SK-N-SH (cell line): ENCODE data around the gene LTBR. TPM values are rescaled to one million over a fixed set of nuclear protein-coding genes. Genes with fewer than 3 reads are reported as not detected.

Source experiments
- CTCF ChIA-PET: fragments of 300-600, 350-600 bp; formaldehyde crosslinking; extraction: SDS; loops from one replicate; lab custom pipeline; 2021; lab: Yijun Ruan, JAX
- POLR2A ChIA-PET: fragments of 350-600 bp; sonication (Branson Sonifier 250); formaldehyde crosslinking; extraction: SDS; loops from one replicate; lab custom pipeline; 2020; ENCODE audit warnings: antibody characterized with exemption, inconsistent platforms; lab: Yijun Ruan, JAX
- DNase-seq: peaks from one replicate; pipeline ENCODE4 v3.0.0; 2012
- H2AFZ ChIP-seq: fragments of 200-600 bp; sonication (generic); 2 replicates; pipeline ENCODE4 v1.8.1; 2016; ENCODE audit warnings: antibody characterized with exemption, mild to moderate bottlenecking, low read depth
- H3F3A ChIP-seq: fragments of 200-600 bp; sonication (generic); replicated peaks from 2 replicates; pipeline ENCODE3; 2016; ENCODE audit warnings: antibody characterized with exemption, mild to moderate bottlenecking; ENCODE audit not compliant: insufficient read depth
- H3K27ac ChIP-seq, 2 experiments: fragments of 200-500 bp in 1 of 2; fragments of 200-600 bp in 1 of 2; sonication (Bioruptor generic) in 1 of 2; sonication (generic), shearing (Covaris generic) in 1 of 2; 2 replicates each; pipeline versions ENCODE4 v1.5.1 to v1.6.1; 2014 to 2016; ENCODE audit warnings: low read depth in 2 of 2, inconsistent platforms in 1 of 2, low read length in 1 of 2, mild to moderate bottlenecking in 1 of 2, mixed read lengths in 1 of 2
- H3K27me3 ChIP-seq: fragments of 200-600 bp; sonication (generic), shearing (Covaris generic); 2 replicates; pipeline ENCODE4 v1.6.1; 2016; ENCODE audit warnings: mixed run types; ENCODE audit not compliant: insufficient read depth
- H3K36me3 ChIP-seq, 2 experiments: fragments of 200-500 bp in 1 of 2; fragments of 200-600 bp in 1 of 2; sonication (Bioruptor generic) in 1 of 2; sonication (generic) in 1 of 2; replicated peaks in 1 of 2; 2 replicates each; pipeline versions ENCODE3 to v1.5.1; 2014 to 2016; ENCODE audit warnings: low read length in 1 of 2, mild to moderate bottlenecking in 1 of 2; ENCODE audit not compliant: insufficient read depth in 2 of 2, control insufficient read depth in 1 of 2
- H3K4me1 ChIP-seq, 2 experiments: fragments of 200-500 bp in 1 of 2; fragments of 200-600 bp in 1 of 2; sonication (Bioruptor generic) in 1 of 2; sonication (generic), shearing (Covaris generic) in 1 of 2; 2 replicates each; pipeline versions ENCODE4 v1.5.1 to v1.6.1; 2014 to 2016; ENCODE audit warnings: low read depth in 1 of 2, low read length in 1 of 2, mixed run types in 1 of 2; ENCODE audit not compliant: insufficient read depth in 2 of 2, control insufficient read depth in 1 of 2
- H3K4me2 ChIP-seq: fragments of 200-600 bp; sonication (generic), shearing (Covaris generic); 2 replicates; pipeline ENCODE4 v1.6.1; 2017; ENCODE audit warnings: mixed run types
- H3K4me3 ChIP-seq, 2 experiments: fragments of 200-500 bp in 1 of 2; fragments of 200-600 bp in 1 of 2; sonication (Bioruptor generic) in 1 of 2; sonication (generic), shearing (Covaris generic) in 1 of 2; 2 replicates each; pipeline versions ENCODE4 v1.5.1 to v1.8.1; 2014 to 2016; ENCODE audit warnings: low read depth in 2 of 2, inconsistent platforms in 1 of 2, low read length in 1 of 2, mild to moderate bottlenecking in 1 of 2, mixed read lengths in 1 of 2, moderate library complexity in 1 of 2
- H3K79me2 ChIP-seq: fragments of 200-600 bp; sonication (generic); 2 replicates; pipeline ENCODE4 v1.8.1; 2017; ENCODE audit warnings: mild to moderate bottlenecking; ENCODE audit not compliant: insufficient read depth
- H3K9ac ChIP-seq: fragments of 200-600 bp; sonication (generic); 2 replicates; pipeline ENCODE4 v1.6.1; 2017; ENCODE audit warnings: mixed run types
- H3K9me2 ChIP-seq: fragments of 200-600 bp; sonication (generic); 2 replicates; pipeline ENCODE4 v1.6.1; 2017; ENCODE audit warnings: mixed run types
- H3K9me3 ChIP-seq: fragments of 200-600 bp; sonication (generic); 2 replicates; pipeline ENCODE4 v1.6.1; 2017; ENCODE audit warnings: mixed run types, mild to moderate bottlenecking, moderate library complexity
- H4K20me1 ChIP-seq: fragments of 200-600 bp; sonication (generic); 2 replicates; pipeline ENCODE4 v1.6.1; 2017; ENCODE audit warnings: mild to moderate bottlenecking, mixed run types; ENCODE audit not compliant: insufficient read depth
- CHD2 ChIP-seq: fragments of 150-350 bp; IDR thresholded peaks from 2 replicates; pipeline ENCODE4 v1.6.1; 2018; ENCODE audit warnings: low read length; ENCODE audit not compliant: partially characterized antibody
- ELF1 ChIP-seq: IDR thresholded peaks from 2 replicates; pipeline ENCODE4 v1.4.0; 2012
- EP300 ChIP-seq, 2 experiments: IDR thresholded peaks; 2 replicates each; pipeline versions ENCODE4 v1.4.0 to v1.6.1; 2012; ENCODE audit warnings: borderline replicate concordance in 1 of 2, low read depth in 1 of 2, low read length in 1 of 2
- GABPA ChIP-seq: IDR thresholded peaks from 2 replicates; pipeline ENCODE4 v1.4.0; 2012; ENCODE audit warnings: low read depth, mild to moderate bottlenecking
- JUND ChIP-seq: IDR thresholded peaks from 2 replicates; pipeline ENCODE4 v1.4.0; 2012
- MEF2A ChIP-seq: IDR thresholded peaks from 2 replicates; pipeline ENCODE4 v1.4.0; 2012; ENCODE audit warnings: low read depth, borderline replicate concordance
- NFIC ChIP-seq: IDR thresholded peaks from 2 replicates; pipeline ENCODE4 v1.4.0; 2012; ENCODE audit warnings: borderline replicate concordance
- NRF1 ChIP-seq: IDR thresholded peaks from 2 replicates; pipeline ENCODE4 v1.6.1; 2012; ENCODE audit warnings: low read depth, mild to moderate bottlenecking, low read length
- POLR2AphosphoS5 ChIP-seq: IDR thresholded peaks from 2 replicates; pipeline ENCODE4 v1.6.1; 2012; ENCODE audit warnings: low read depth, low read length
- RCOR1 ChIP-seq: fragments of 150-350 bp; IDR thresholded peaks from 2 replicates; pipeline ENCODE4 v1.6.1; 2017; ENCODE audit warnings: antibody characterized with exemption, low read length
- RFX5 ChIP-seq: IDR thresholded peaks from 2 replicates; pipeline ENCODE4 v1.6.1; 2012; ENCODE audit warnings: mild to moderate bottlenecking, improper control_type of control experiment, low read length
- SMC3 ChIP-seq: IDR thresholded peaks from 2 replicates; pipeline ENCODE4 v1.6.1; 2012; ENCODE audit warnings: low read depth, low read length, improper control_type of control experiment
- TCF12 ChIP-seq: IDR thresholded peaks from 2 replicates; pipeline ENCODE4 v1.4.0; 2012
- YY1 ChIP-seq: IDR thresholded peaks from 2 replicates; pipeline ENCODE4 v1.4.0; 2012; ENCODE audit warnings: low read depth, mild to moderate bottlenecking
- WGBS: methylation state at CpG from one replicate; pipeline ENCODE4 v1.1.6; 2017; ENCODE audit warnings: low lambda C conversion rate; 5-methylcytosine and 5-hydroxymethylcytosine counted together
- polyA plus RNA-seq, 3 experiments: library from polyadenylated mRNA; depleted of rRNA; stranded (reverse); fragments of >200 nt; gene quantifications; 2 replicates each; pipeline ENCODE4 v1.2.3, GENCODE V29; 2012
- TF ChIP-seq, protein P1 (sequence below): IDR thresholded peaks from 2 replicates; pipeline ENCODE4 v1.6.1; 2012; ENCODE audit warnings: mild to moderate bottlenecking, low read depth, low read length, moderate library complexity
- TF ChIP-seq, protein P2 (sequence below): IDR thresholded peaks from 2 replicates; pipeline ENCODE4 v1.4.0; 2012; ENCODE audit warnings: low read depth

The LTBR gene
- polyA plus RNA-seq, 1 of the 3 experiments (the other 2 are of a cell fraction) = 0.12 TPM

DNA sequence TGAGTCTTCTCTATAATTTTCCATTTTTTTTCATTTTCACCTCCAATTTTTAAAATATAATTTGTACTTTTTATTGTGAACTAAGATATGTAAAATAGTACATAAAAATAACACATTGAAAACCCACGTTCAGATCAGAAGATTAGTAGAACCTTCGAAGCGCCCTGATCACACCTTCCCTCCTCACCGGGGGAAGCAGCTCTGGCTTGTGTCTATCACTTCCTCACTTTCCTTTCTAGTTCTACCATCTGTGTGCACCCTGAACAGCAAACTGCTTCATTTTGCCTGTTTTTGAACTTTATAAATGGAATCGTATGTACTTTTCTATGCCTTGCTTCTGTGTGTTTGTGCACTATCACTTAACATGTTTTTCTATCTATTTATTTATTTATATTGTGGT, 49.0 kb downstream of the LTBR start (continued):
- TF ChIP-seq, protein P1, sequence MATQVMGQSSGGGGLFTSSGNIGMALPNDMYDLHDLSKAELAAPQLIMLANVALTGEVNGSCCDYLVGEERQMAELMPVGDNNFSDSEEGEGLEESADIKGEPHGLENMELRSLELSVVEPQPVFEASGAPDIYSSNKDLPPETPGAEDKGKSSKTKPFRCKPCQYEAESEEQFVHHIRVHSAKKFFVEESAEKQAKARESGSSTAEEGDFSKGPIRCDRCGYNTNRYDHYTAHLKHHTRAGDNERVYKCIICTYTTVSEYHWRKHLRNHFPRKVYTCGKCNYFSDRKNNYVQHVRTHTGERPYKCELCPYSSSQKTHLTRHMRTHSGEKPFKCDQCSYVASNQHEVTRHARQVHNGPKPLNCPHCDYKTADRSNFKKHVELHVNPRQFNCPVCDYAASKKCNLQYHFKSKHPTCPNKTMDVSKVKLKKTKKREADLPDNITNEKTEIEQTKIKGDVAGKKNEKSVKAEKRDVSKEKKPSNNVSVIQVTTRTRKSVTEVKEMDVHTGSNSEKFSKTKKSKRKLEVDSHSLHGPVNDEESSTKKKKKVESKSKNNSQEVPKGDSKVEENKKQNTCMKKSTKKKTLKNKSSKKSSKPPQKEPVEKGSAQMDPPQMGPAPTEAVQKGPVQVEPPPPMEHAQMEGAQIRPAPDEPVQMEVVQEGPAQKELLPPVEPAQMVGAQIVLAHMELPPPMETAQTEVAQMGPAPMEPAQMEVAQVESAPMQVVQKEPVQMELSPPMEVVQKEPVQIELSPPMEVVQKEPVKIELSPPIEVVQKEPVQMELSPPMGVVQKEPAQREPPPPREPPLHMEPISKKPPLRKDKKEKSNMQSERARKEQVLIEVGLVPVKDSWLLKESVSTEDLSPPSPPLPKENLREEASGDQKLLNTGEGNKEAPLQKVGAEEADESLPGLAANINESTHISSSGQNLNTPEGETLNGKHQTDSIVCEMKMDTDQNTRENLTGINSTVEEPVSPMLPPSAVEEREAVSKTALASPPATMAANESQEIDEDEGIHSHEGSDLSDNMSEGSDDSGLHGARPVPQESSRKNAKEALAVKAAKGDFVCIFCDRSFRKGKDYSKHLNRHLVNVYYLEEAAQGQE = no peak

DNA sequence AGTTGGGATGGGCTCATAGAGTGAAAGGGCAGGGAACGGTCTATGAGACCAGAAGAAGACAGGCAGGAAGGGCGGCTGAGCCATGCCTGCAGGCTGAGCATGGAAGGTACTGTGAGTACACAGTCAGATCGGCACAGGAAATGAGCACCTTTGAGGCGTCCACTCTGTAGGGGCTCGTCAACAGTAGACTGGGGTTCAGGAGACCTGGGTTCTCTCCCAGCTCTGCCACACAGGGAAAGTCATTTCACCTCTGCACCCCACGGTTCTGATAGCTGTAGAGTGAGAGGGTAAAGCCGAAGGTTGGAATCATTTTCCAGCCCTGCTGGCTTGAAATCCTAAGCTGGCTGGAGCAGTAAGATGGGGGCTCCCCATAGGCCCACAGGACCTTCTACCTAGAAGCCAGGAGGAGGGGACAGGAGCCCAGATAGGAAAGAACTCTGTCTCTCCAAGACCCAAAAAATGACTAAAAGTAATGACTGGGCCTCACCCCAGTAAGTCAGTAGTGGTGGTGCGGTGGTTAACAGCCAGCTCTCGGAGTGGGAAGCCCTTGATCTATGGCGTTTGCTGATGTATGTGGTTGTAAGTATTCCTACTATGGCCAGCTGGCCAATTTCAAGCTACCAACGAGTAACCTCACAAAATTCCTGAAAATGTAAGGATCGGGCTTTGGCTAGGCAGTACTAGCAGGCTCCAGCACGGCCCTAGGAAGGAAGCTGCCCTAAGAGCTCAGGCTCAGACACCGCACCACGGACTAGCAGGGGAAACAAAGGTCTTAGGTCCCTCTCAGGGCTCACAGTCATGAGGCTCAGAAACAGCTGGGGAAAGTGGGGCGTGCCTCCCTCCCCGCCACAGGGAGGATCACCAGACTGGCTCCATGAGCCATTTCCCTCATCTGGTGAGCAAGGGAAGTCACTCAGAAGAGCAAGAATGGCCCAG, 50.5 kb downstream of the LTBR start:
- Histone ChIP-seq H3K27ac (no peak overlapping the region), H3K27me3 (no peaks in the 10 kb centered on the region), H2AFZ (no peak overlapping the region), H3K9ac (no peak overlapping the region)
- CTCF ChIA-PET = interaction anchor here (1.9 to 2.3 kb wide), 2 partner anchors 11 to 31 kb away, joined by 7 to 8 read pairs; no protein-coding TSS in a partner anchor
- TF ChIP-seq ELF1 (no peak), NRF1 (no peak), JUND (no peak), MEF2A (no peak), SMC3 (no peak), EP300 (IDR thresholded peaks at IDR 0.05; ENCODE audit: borderline replicate concordance in 1 of 2, low read depth in 1 of 2, low read length in 1 of 2) (no peak)
- TF ChIP-seq, all 33 proteins: peak for 0
- Histone ChIP-seq H3K4me1 (peaks cover 3 to 6% of the 10 kb centered on the region in 2 experiments; a peak in 2 of 4 replicates), H3K4me3 (no peak overlapping the region), H3K36me3 (no peaks in the 10 kb centered on the region), H3F3A (no peaks in the 10 kb centered on the region), H3K9me3 (no peaks in the 10 kb centered on the region), H4K20me1 (no peaks in the 10 kb centered on the region), H3K9me2 (no peaks in the 10 kb centered on the region), H3K4me2 (no peak overlapping the region), H3K79me2 (no peaks in the 10 kb centered on the region)
- WGBS = 93% methylated on average over 14 of the region's 17 CpGs
- DNase-seq = no peak
- POLR2A ChIA-PET = interaction anchor here (1.2 kb wide), 1 partner anchor 36 kb away, joined by 4 read pairs; the partner anchor contains the start of gene VAMP1

DNA sequence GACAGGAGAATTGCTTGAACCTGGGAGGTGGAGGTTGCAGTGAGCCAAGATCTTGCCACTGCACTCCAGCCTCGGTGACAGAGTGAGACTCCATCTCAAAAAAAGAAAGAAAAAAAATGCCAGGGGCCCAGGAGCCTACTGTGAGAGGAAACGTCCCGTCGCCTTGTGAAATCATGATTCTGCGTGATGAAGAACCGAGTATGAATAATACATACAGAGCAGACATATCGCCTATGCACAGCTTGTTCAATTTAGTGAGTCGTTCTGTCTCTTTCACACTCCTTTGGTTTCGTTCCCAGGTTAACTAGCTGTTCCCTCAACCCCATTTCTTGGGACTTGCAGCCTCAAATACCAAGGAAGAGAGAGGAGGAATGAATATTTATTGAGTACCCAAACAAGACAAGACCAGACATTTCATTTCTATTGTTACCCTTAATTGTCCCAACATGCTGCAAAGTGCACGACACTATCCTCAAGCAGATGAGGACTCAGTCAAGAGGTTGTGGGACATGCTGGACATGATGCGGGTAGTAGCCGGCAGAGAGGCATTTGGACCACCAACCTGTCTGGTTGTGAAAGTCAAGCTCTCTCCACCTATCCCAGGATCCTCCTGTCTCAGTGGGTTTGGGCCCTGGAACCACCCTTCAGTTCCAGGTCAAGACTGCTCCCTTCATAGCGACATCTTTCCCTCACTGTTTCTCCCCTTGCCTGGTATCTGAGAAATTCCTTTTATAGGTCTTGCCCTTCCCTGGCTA, 52.2 kb downstream of the LTBR start:
- Histone ChIP-seq H3K9me2 (no peaks in the 10 kb centered on the region), H3K27me3 (no peaks in the 10 kb centered on the region), H3K27ac (no peak overlapping the region), H3K9ac (no peak overlapping the region), H3F3A (no peaks in the 10 kb centered on the region), H3K36me3 (no peaks in the 10 kb centered on the region), H3K79me2 (no peaks in the 10 kb centered on the region), H2AFZ (no peak overlapping the region), H3K4me2 (no peak overlapping the region), H3K4me3 (no peak overlapping the region), H4K20me1 (no peaks in the 10 kb centered on the region), H3K9me3 (no peaks in the 10 kb centered on the region), H3K4me1 (peaks cover 0 to under 1% of the 10 kb centered on the region in 2 experiments; a peak in 1 of 4 replicates)
- ChIA-PET POLR2A (no interaction called here), CTCF (interaction anchor here (0.8 to 4.1 kb wide), 4 partner anchors 8 to 29 kb away, joined by 3 to 21 read pairs (median 5); no protein-coding TSS in a partner anchor)
- 91% methylated on average over 13 of the region's 13 CpGs for WGBS
- no peak for DNase-seq
- TF ChIP-seq YY1 (no peak), TCF12 (no peak), ELF1 (no peak), GABPA (no peak), RFX5 (no peak), RCOR1 (no peak), EP300 (IDR thresholded peaks at IDR 0.05; ENCODE audit: borderline replicate concordance in 1 of 2, low read depth in 1 of 2, low read length in 1 of 2) (no peak), POLR2AphosphoS5 (no peak), NFIC (no peak), CHD2 (no peak)
- TF ChIP-seq, protein P2, sequence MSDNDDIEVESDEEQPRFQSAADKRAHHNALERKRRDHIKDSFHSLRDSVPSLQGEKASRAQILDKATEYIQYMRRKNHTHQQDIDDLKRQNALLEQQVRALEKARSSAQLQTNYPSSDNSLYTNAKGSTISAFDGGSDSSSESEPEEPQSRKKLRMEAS = no peak
- TF ChIP-seq, protein P1 = no peak
